ENCODE measurements around the gene CLCN6. TPM values are rescaled to one million over a fixed set of nuclear protein-coding genes. Genes with fewer than 3 reads are reported as not detected.

Gene CLCN6
- total RNA-seq, 2 donors from 2014 or later, result 13.4 to 45.0 TPM

DNA sequence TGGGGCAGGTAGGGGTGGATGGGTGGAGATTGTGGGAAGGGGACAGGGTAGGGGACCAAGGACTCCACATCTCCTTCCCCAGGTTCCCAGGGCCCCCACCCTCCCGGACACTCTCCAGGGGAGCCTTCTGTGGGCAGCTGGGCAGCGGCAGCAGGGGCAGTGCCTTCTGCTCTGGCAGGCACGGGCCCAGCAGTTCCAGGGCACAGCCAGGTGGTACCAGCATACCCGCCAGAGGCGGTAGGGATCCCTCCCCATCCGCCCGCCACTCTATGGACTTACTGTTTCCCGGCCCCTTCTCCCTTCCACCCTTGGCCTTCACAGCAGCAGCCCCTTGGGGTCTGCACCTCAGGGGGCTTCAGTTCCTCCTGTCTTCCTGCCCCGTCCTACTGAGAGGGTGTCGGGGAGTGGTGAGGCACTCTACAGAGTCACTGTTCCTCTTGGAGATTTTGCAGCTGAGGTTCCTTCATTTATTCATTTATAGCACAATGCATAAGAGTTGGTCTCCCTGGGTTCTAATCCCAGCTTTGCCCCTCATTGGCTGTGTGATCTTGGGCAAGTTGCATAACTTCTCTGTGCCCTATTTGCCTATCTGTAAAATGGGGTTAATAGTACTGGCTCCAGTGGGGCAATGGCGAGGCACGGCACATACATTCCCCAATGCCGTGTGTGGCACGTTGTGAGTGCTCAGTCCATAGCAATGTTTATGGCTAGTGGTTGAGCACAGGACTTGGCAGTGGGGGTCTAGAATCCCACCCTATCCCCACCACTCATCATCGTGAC lies 27.0 kb upstream of the CLCN6 start:
- intact Hi-C loops (cut with DNase I), result no loop called here

DNA sequence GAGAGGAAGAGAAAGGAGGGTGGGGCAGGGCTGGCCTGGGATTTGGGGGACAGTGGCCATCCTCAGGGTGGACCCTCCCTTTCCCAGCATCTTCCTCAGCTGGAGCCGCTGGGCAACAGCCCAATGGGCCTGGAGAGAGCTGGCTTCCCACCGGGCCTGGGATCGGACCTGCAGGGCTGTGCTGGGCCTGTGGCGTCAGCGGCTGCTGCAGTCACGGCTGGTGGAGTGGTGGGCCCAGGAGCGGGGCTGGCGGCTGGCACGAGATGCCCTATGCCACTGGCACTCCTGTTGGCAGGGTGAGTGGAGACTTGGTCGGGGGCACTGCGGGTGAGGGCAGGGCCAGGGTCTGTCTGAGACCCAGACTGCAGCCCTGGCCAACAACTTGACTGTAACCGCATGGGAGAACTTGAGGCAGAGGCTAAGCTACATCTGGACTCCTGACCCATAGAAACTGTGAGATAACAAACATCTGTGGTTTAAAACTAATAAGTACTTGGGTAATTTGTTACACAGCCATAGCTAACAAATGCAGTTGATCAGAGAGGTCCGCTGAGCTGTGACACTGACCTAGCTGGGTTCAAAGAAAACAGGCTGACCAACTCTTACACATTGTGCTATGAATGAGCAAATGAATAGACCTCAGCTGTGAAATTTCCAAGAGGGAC lies 26.1 kb upstream of the CLCN6 start:
- H3K27ac ChIP-seq, result no peak overlapping the region
- WGBS, result 93% methylated on average over 10 of the region's 13 CpGs
- intact Hi-C loops (cut with DNase I), result no loop called here
- TF ChIP-seq, protein P1, sequence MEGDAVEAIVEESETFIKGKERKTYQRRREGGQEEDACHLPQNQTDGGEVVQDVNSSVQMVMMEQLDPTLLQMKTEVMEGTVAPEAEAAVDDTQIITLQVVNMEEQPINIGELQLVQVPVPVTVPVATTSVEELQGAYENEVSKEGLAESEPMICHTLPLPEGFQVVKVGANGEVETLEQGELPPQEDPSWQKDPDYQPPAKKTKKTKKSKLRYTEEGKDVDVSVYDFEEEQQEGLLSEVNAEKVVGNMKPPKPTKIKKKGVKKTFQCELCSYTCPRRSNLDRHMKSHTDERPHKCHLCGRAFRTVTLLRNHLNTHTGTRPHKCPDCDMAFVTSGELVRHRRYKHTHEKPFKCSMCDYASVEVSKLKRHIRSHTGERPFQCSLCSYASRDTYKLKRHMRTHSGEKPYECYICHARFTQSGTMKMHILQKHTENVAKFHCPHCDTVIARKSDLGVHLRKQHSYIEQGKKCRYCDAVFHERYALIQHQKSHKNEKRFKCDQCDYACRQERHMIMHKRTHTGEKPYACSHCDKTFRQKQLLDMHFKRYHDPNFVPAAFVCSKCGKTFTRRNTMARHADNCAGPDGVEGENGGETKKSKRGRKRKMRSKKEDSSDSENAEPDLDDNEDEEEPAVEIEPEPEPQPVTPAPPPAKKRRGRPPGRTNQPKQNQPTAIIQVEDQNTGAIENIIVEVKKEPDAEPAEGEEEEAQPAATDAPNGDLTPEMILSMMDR (IDR thresholded peaks at IDR 0.05), result no peak
- TF ChIP-seq POLR2AphosphoS5 (IDR thresholded peaks at IDR 0.05) (no peak), POLR2A (IDR thresholded peaks at IDR 0.05) (no peak)
- H3K4me1 ChIP-seq (replicated peaks), result no peaks in the 10 kb centered on the region
- H3K27me3 ChIP-seq (replicated peaks; ENCODE audit: insufficient read depth), result no peaks in the 10 kb centered on the region
- no peak for DNase-seq (ENCODE audit: low spot score)
- H3K9me3 ChIP-seq, result no peaks in the 10 kb centered on the region
- H3K36me3 ChIP-seq, result no peaks in the 10 kb centered on the region
- H3K4me3 ChIP-seq, result no peak overlapping the region

More for the DNA sequence above, 27.0 kb upstream of the CLCN6 start:
- Histone ChIP-seq H3K27me3 (replicated peaks; ENCODE audit: insufficient read depth) (no peaks in the 10 kb centered on the region), H3K36me3 (no peaks in the 10 kb centered on the region), H3K4me1 (replicated peaks) (no peaks in the 10 kb centered on the region), H3K9me3 (no peaks in the 10 kb centered on the region), H3K27ac (no peak overlapping the region), H3K4me3 (no peak overlapping the region)
- TF ChIP-seq POLR2A (IDR thresholded peaks at IDR 0.05) (no peak), POLR2AphosphoS5 (IDR thresholded peaks at IDR 0.05) (no peak)
- TF ChIP-seq, protein P1 (IDR thresholded peaks at IDR 0.05), result no peak
- 85% methylated on average over 15 of the region's 15 CpGs for WGBS
- no peak for DNase-seq (ENCODE audit: low spot score)

DNA sequence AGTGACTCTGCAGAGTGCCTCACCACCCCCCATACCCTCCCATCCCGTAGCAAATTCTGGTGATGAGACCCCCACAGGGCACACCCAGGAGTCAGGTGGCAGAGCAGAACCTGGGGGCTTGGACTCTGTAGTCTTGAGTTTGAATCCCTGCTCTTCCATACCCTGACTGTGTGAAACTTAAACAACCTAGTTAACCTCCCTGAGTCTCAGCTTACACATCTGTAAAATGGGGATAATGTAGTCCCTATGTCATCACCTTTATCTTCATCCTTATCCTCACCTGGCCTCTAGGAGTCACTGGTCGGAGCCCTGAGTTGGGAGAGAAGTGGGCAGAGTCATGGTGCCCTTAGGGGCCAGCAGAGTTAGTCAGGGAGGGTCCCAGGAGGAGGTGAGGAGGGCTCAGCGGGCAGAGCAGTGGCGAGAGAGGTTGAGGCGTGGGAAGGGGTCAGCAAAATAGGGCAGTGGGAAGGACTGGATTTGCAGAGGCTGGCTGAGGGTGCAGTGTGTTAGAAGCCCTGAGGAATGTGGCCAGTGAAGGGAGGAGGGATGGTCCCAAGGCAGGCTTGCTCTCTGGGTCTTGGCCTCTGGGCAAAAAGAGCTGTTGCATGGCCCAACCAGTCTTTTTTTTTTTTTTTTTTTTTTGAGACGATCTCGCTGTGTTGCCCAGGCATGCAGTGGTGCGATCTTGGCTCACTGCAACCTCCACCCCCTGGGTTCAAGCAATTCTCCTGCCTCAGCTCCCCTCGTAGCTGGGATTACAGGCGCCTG lies 25.4 kb upstream of the CLCN6 start:
- H3K27ac ChIP-seq, result no peak overlapping the region
- H3K36me3 ChIP-seq, result no peaks in the 10 kb centered on the region
- no peaks in the 10 kb centered on the region for H3K9me3 ChIP-seq
- H3K4me3 ChIP-seq, result no peak overlapping the region
- no peaks in the 10 kb centered on the region for H3K27me3 ChIP-seq (replicated peaks; ENCODE audit: insufficient read depth)
- no peak for DNase-seq (ENCODE audit: low spot score)
- TF ChIP-seq POLR2A (IDR thresholded peaks at IDR 0.05) (no peak), POLR2AphosphoS5 (IDR thresholded peaks at IDR 0.05) (no peak)
- TF ChIP-seq, protein P1 (IDR thresholded peaks at IDR 0.05), result no peak
- intact Hi-C loops (cut with DNase I), result no loop called here
- WGBS, result 63% methylated on average over 10 of the region's 10 CpGs
- no peaks in the 10 kb centered on the region for H3K4me1 ChIP-seq (replicated peaks)

DNA sequence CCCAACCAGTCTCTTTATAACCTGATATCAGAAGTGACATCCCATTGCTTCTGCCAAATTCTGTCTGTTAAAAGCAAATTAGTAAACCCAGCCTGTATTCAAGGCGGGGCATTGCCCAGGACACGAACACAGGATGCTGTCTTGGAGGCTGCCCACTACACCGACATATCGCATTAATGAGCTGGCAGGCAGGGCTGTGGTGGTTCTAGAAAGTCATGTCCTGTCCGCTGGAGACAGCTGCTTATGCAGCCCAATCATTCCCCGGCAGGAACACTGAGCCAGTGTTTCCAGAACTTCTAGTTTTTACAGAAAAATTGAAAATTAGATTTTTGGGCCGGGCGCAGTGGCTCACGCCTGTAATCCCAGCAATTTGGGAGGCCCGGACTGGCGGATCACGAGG lies 24.7 kb upstream of the CLCN6 start:
- WGBS, result 63% methylated on average over 12 of the region's 12 CpGs

More for the DNA sequence above, 24.7 kb upstream of the CLCN6 start:
- no peak overlapping the region for H3K4me3 ChIP-seq
- no peak overlapping the region for H3K27ac ChIP-seq
- no peaks in the 10 kb centered on the region for H3K36me3 ChIP-seq
- no peaks in the 10 kb centered on the region for H3K4me1 ChIP-seq (replicated peaks)
- no peaks in the 10 kb centered on the region for H3K27me3 ChIP-seq (replicated peaks; ENCODE audit: insufficient read depth)
- intact Hi-C loops (cut with DNase I), result no loop called here
- TF ChIP-seq POLR2A (IDR thresholded peaks at IDR 0.05) (no peak), POLR2AphosphoS5 (IDR thresholded peaks at IDR 0.05) (no peak)
- TF ChIP-seq, protein P1 (IDR thresholded peaks at IDR 0.05), result no peak
- H3K9me3 ChIP-seq, result no peaks in the 10 kb centered on the region
- no peak for DNase-seq (ENCODE audit: low spot score)

All from prostate gland (tissue), 2 donors.